ENCODE data around the gene SLC2A9. TPM values are rescaled to one million over a fixed set of nuclear protein-coding genes. Genes with fewer than 3 reads are reported as not detected.

Gene SLC2A9
- total and polyA plus RNA-seq, 2 experiments from 2014 or later, result 6.2 to 7.8 TPM

- Histone ChIP-seq H3K4me1 (ENCODE audit: insufficient read depth) (no peaks in the 10 kb centered on the region), H3K9me2 (replicated peaks; ENCODE audit: insufficient read depth) (no peaks in the 10 kb centered on the region), H3K4me2 (no peak overlapping the region), H3K36me3 (replicated peaks; ENCODE audit: insufficient read depth, low read depth) (no peaks in the 10 kb centered on the region), H3K4me3 (no peak overlapping the region), H3K79me2 (no peaks in the 10 kb centered on the region), H3K9me3 (ENCODE audit: low read depth) (no peaks in the 10 kb centered on the region), H3K27me3 (no peaks in the 10 kb centered on the region), H4K20me1 (ENCODE audit: insufficient read depth, poor library complexity, severe bottlenecking) (no peaks in the 10 kb centered on the region), H2AFZ (no peak overlapping the region), H3K27ac (no peak overlapping the region)
- no peak for DNase-seq (ENCODE audit: low spot score)
- TF ChIP-seq EZH2 (IDR thresholded peaks at IDR 0.05; ENCODE audit: borderline replicate concordance) (no peak), EZH2phosphoT487 (IDR thresholded peaks at IDR 0.05; ENCODE audit: low read depth, severe bottlenecking, unreplicated experiment) (no peak)
- TF ChIP-seq, protein P1, sequence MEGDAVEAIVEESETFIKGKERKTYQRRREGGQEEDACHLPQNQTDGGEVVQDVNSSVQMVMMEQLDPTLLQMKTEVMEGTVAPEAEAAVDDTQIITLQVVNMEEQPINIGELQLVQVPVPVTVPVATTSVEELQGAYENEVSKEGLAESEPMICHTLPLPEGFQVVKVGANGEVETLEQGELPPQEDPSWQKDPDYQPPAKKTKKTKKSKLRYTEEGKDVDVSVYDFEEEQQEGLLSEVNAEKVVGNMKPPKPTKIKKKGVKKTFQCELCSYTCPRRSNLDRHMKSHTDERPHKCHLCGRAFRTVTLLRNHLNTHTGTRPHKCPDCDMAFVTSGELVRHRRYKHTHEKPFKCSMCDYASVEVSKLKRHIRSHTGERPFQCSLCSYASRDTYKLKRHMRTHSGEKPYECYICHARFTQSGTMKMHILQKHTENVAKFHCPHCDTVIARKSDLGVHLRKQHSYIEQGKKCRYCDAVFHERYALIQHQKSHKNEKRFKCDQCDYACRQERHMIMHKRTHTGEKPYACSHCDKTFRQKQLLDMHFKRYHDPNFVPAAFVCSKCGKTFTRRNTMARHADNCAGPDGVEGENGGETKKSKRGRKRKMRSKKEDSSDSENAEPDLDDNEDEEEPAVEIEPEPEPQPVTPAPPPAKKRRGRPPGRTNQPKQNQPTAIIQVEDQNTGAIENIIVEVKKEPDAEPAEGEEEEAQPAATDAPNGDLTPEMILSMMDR (IDR thresholded peaks at IDR 0.05; ENCODE audit: poor library complexity), result no peak
- 84% methylated on average over 4 of the region's 4 CpGs for WGBS (ENCODE audit: low lambda C conversion rate, missing lambda C conversion rate)
These were observed 34.6 kb upstream of the SLC2A9 start for GRCh38 chr4:10055871-10056270.

DNA sequence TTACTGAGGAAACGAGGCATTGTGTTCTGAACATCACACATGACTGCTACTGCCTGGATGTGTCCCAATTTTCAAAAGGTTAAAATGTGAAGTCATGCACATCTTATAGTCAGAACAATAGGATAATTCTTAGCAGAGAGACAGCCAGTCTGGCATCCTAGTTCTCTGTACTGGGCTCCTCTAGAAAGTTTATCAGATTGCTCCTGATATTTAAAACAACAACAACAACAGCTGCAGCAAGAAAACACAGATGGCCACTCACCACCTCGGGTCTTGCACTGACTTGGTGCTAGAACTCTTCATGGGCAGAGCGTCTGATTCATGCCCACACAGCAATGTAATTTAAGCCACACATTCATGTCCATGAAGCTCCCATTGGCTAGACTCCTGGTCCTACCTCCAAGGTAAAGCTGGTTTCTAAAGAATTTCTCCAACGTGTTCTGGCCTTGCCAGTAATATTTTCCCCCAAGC lies 33.3 kb upstream of the SLC2A9 start:
- no peaks in the 10 kb centered on the region for H3K36me3 ChIP-seq (replicated peaks; ENCODE audit: insufficient read depth, low read depth)
- no peaks in the 10 kb centered on the region for H4K20me1 ChIP-seq (ENCODE audit: insufficient read depth, poor library complexity, severe bottlenecking)
- no peaks in the 10 kb centered on the region for H3K79me2 ChIP-seq
- no peak overlapping the region for H3K27ac ChIP-seq
- no peaks in the 10 kb centered on the region for H3K27me3 ChIP-seq
- no peak overlapping the region for H2AFZ ChIP-seq
- H3K4me3 ChIP-seq, result no peak overlapping the region
- no peak overlapping the region for H3K4me2 ChIP-seq
- TF ChIP-seq EZH2phosphoT487 (IDR thresholded peaks at IDR 0.05; ENCODE audit: low read depth, severe bottlenecking, unreplicated experiment) (no peak), EZH2 (IDR thresholded peaks at IDR 0.05; ENCODE audit: borderline replicate concordance) (no peak)
- TF ChIP-seq, protein P1 (IDR thresholded peaks at IDR 0.05; ENCODE audit: poor library complexity), result no peak
- WGBS (ENCODE audit: low lambda C conversion rate, missing lambda C conversion rate), result 79% methylated on average over 4 of the region's 4 CpGs
- no peaks in the 10 kb centered on the region for H3K9me2 ChIP-seq (replicated peaks; ENCODE audit: insufficient read depth)
- no peaks in the 10 kb centered on the region for H3K9me3 ChIP-seq (ENCODE audit: low read depth)
- no peak for DNase-seq (ENCODE audit: low spot score)
- H3K4me1 ChIP-seq (ENCODE audit: insufficient read depth), result peaks cover 9% of the 10 kb centered on the region

GRCh38 chr4:10053635-10054453 lies 32.5 kb upstream of the SLC2A9 start:
- no peaks in the 10 kb centered on the region for H3K79me2 ChIP-seq
- TF ChIP-seq, protein P1 (IDR thresholded peaks at IDR 0.05; ENCODE audit: poor library complexity), result no peak
- TF ChIP-seq EZH2 (IDR thresholded peaks at IDR 0.05; ENCODE audit: borderline replicate concordance) (no peak), EZH2phosphoT487 (IDR thresholded peaks at IDR 0.05; ENCODE audit: low read depth, severe bottlenecking, unreplicated experiment) (no peak)
- H3K4me3 ChIP-seq, result no peak overlapping the region
- no peaks in the 10 kb centered on the region for H3K27me3 ChIP-seq
- DNase-seq (ENCODE audit: low spot score), result no peak
- H3K9me3 ChIP-seq (ENCODE audit: low read depth), result no peaks in the 10 kb centered on the region
- H3K36me3 ChIP-seq (replicated peaks; ENCODE audit: insufficient read depth, low read depth), result no peaks in the 10 kb centered on the region
- H3K4me1 ChIP-seq (ENCODE audit: insufficient read depth), result peaks cover 10% of the 10 kb centered on the region
- no peak overlapping the region for H3K27ac ChIP-seq
- H2AFZ ChIP-seq, result no peak overlapping the region
- H3K4me2 ChIP-seq, result no peak overlapping the region
- no peaks in the 10 kb centered on the region for H4K20me1 ChIP-seq (ENCODE audit: insufficient read depth, poor library complexity, severe bottlenecking)
- 89% methylated on average over 8 of the region's 8 CpGs for WGBS (ENCODE audit: low lambda C conversion rate, missing lambda C conversion rate)
- H3K9me2 ChIP-seq (replicated peaks; ENCODE audit: insufficient read depth), result no peaks in the 10 kb centered on the region

Data from hepatocyte (in vitro differentiated cells).